HG02973 (cell line): Measurements from ENCODE around the gene ALDOC.

ENCODE experiments used
- ATAC-seq: cut with Tn5 transposase; IDR thresholded peaks from one replicate; pipeline ENCODE4 v1.9.1; 2021; ENCODE audit warnings: moderate library complexity; ENCODE audit not compliant: unreplicated experiment

The ALDOC gene

DNA sequence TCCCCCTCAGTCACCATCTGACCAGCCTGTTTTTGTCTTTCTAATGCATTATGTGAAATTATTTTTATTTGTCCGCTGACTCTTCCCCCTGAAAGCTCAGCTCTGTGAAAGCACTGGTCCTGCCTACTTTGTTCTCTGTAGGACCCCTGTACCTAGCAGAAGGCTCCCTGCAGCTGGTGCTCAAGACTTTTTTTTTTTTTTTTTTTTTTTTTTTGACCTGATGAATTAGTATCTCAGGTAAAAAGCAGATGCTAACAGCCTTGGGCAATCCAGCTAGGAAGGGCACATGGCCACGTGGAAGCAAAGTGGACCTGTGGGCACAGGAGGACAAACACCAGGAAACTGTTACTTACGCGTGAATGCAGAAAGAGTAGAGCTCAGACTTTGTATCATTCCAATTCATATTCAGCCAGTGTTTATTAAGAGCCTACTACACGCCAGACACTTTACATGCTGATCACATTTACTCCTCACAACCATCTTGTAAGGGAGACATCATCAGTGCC lies 23.6 kb downstream of the ALDOC start:
- no peak for ATAC-seq

DNA sequence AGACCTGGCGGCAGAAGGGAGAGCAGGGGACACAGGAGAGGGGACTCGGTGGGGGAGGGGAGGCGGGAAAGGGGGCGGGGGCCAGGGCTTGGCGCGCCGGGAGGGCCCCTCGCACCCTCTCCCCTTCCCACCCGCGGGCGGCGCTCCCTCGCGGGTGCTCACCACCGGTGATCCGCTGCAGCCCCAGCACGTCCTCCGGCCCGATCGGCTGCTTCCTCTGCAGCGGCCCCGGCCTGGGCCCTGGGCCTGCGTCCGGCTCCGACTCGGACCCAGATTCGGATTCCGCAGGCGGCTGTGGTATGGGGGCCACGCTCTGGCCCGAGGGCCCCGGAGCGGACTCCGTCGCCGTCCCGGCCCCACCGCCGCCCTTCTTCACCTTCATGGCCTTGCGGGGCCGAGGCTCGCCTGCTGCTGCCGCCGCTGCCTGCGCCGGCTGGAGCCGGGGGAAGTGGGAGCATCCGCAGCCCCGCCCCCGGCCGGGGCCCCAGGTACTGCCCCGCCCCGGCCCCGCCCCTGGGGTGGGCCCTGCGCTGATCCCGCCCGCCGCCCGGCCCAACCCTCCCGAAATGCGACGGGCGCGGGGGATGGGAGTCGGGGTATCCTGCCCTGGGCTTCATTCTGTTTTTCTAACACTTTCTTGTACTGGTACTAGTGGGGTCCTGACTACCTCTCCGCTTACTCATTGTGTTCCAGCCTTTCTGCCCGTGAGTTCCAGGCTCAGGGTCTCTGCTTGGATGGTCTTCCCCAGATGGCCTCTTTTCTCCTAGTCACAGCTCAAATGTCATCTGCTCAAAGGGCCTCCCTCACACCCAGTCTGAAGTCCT lies 24.3 kb downstream of the ALDOC start, which contains the start of gene UNC119:
TSS of gene UNC119 (minus strand) at position 449 of the 824 bp plus-strand sequence. CDS start at position 382, 67 bp downstream.
- peak; percentile 44 for ATAC-seq

DNA sequence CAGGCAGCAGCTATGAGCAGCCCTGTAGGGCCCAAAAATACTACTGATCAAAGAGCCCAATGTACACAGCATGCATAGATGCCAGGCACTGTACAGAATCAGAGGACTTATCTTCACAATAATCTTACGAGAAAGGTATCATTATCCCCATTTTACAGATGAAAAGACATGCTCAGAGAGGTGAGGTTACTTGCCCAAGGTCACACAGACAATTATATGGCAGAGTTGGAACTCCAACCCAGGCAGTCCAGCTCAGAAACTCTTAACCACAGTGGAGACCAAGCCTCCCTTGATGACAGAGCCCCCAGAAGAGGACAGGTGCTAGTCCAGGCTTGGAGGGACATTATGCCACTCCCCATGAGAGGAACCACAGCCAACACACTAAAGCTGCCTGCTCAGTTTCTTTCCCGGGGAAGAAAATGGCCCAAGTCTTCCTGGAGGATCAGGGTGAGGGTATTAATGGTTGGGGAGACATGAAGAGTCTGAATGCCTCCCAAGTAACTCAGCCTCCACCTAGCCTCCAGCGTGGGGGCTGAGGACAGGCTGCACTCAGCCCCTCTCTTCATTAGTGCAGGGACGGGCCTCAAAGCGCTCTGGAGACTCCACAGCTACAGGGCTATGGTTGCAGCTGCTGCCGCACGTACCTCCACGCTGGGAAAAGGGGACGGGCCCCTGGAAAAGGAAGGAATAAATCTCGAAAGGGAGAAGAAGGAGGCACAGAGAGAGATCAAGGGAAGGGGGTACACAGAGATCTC lies 25.1 kb downstream of the ALDOC start:
- no peak for ATAC-seq

DNA sequence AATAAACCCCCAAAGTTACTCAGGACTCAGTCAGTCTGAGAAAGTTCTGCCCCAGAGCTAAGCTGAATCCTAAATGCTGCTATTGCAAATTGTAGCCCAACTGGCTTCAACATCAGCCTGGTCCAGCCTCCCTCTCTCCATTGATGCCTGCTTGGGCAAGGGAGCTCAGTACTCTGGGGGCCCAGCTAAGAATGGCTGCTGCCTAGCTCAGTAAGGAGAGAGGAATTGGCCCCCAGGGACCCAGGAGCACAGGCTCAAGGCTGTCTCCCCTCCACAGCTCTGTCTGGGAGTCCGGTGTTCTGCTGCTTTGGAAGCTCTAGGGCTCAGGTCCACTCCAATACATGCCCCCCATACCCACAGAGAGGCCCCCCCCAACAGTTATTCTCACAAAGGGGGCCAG lies 25.8 kb downstream of the ALDOC start:
- no peak for ATAC-seq

DNA sequence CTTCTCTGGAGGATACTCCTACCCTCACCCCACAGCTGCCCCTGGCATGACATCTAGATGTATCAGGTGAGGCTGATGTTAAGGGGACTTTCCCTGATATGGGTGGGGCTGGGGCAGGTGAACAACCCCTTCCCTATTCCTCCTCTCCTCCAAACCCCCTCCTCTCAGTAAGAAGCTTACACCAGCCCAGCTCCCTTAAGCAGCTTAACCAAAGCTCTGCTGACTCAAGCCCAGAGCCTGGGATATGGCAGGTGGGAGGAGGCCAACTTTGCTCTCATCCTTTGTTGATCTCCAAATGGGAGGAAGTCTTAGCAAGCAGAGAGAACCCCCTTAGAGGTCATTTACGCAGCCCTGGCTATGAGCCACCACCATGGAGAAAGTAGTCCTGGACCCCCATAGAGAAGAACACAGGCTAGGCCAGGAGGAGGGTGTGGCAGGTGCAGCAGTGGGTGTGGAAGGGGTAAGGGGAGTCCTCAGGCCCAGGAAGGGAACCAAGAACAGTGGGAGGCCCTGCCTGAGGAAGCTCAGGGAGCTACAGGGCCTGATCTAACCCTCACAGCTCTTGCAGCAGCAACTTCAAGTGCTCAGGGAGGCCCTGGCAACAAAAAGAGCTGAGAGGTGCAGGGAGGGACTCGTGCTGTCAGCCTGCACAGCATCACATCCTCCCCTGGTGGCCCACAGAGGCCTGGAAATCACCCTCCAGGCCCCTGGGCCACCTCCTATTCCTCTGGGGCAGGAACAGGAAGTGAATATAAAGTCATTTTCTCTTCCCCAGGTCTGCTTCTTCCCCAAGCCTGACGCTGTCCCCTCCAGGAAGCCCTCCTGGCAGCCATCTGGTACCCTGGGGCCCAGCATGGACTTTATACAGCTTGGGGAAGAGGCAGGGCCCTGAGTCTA lies 27.2 kb downstream of the ALDOC start:
- no peak for ATAC-seq

DNA sequence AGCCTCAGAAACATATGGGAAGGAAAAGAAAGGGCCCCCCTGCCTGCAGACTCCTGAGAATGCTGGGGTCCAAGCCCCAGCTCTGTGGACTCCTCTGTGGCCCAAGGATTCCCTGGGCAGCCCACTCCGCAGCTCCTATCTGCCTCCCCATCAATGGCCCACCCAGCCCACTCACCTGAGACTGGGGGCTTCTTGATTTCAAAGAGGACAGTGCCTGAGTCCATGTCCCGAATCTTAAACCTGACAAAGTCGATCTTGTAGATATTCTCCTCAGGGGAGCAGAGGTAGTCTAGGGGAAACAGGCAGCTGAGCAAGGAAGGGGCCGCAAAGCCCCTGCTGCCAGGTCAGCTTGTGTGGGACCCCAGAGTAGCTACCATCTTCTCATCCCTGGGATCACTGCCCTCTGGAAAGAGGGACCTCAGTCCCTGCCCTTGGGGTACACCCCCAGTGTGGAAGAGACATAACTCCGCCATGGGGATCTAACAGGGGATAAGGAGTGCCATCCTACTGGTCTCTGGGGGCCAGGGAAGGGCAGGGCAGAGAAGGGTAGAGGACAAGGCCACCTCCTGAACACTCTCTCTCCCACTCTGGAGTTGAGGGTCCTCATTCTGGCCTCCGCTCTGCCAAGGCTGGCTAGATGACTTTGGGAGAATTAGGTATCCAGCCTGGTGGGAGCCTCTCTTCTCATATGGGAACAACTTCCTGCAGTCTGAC lies 28.1 kb downstream of the ALDOC start:
- ATAC-seq, result no peak

DNA sequence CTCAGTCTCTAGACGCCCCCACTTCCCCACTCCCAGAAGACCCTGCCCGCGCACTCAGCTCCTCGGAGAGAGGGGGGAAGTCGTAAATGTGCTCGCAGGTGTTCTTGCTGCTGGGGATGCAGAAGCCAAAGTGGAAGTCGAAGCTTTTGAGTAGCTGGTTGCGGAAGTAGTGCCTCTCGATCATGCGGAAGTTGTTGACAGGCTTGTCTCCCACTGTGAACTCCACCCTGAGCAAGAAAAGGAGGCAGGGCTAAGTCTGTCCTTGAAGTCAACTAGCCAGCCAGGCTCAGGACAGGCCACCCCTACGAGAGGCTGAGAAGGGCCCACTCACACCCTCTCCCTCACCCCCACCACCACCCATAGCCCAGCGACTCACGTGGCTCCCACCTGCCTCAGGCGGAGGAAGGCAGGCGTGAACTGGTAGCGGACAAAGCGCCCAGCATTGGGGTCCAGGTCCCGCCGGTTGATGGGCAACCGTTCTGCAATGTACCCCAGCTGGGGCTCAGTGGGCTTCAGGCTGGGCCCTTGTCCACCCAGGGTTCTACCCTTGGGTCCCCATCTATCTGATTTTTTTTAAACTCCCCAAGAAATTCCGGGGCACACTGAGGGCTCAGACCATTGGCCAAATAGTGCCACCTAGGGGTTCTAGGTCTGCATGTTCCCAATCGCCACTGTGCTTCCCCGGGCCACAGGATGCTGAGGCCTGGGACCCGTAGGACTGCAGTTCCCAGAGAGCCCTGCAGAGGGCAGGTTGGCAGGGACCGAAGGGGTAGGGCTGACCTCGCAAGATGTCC lies 28.9 kb downstream of the ALDOC start:
- no peak for ATAC-seq

DNA sequence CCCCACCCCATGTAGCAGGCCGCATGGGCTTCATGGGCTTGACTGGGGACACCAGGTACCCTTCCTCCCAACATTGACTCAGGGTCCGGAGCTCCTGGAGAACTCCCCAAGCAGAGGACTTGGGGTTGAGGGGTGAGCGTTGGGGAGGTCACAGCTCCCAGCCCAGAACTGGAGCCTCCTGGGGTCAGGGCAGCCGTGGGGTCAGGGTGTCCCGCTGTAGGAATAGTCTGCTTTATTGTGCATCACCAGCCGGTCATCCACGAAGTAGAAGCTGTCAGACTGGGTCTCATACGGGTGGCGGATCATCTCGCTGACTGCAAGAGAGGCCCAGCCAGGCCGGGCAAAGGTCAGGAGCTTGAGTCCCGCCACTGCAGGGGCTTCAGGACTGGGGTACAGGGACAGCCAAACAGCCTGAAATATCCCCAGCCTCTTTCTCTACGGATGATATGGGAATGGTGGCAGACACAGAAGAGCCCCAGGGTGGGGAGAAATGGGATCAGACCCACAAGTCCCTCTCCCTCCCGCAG lies 29.5 kb downstream of the ALDOC start:
- no peak for ATAC-seq

DNA sequence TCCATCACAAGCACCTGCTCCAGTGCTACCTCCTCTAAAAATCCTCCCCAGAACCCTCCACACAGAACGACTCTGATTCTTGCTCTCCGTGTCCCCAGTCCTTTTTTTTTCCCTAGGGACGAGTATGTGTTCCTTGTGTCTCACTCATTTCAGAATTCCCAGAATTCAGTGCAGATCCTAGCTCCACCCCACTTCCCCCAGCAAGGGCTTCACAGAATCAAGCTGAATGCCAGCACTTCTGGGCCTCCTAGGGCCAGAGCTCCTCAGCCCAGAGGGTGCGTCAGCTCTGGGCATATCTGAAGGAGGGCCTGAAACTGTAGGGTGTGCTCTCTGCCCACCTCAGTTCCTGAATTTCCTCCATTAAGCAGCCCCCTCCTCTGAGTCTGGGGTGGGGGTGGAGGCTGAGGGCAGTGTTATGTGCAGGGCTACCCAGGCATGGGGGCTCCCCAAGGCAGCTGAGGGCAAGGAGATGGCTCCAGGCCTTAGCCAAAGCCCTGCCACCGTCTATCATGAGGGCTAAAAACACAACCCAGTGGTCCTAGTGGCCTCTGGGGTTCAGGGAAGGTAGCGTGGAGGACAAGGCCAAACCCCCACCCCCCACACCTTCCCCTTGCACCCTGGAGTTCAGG lies 30.8 kb downstream of the ALDOC start:
- ATAC-seq, result no peak

DNA sequence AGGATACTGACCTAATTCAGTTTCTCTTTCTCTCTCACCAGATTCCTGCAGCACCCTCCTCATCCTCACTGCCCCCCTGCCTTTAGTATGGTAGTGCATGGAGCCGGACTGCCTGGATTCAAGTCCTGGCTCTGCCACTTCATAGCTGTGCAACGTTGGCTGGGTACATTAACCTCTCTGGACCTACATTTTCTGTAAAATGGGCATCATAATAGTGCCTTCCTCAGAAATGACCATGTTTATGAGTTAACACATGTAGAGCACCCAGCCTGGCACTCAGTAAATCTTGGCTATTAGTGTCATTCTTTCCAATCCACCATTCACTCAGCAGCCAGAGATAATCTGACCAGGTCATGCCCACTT lies 31.6 kb downstream of the ALDOC start:
- ATAC-seq, result no peak

DNA sequence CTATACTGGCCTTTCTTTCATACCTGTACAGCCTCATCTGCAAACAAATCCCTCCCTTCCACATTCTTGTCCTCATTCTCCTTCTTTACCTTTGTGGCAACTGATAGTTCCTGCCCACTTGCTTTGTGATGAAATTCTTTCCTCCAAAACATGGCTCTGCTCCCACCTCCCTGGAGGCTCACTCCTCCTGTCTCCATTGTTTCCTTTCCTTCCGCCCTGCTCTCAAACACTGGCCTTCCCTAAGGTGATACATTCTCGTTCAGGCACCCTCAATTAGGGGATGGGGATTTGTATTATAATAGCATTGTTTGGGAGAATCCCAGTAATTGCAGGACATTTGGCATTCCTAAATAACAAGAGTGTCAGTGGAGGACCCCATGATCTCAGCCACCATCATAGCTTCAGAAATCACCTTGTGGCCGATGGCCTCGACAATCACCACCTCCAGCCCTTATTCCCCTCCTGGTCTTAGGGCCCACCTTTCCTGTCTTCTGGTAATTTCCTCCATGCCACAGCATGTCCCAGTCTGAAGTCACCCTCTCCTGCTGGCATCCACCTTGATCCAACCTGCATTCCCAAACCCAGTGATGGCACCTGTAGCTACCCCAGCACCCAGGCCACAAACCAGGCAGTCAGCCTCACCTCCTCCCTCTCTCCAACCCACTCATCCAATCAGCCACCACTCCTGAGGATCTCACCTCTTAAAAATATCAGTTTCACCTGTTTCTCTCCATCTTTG lies 32.1 kb downstream of the ALDOC start:
- ATAC-seq, result no peak

DNA sequence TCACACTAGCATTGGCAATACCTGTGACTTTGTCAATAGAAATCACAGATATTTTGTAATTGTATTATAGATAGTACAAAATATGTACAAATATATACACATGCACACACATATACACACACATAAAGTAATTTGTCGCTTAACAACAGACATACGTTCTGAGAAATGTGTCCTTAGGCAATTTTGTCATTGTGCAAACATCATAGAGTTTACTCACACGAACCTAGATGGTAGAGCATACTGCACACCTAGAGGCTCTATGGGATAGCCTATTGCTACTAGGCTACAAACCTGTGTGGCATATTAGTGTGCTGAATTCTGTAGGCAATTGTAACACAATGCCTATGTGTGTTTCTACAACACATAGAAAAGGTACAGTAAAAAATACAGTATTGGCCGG lies 35.3 kb downstream of the ALDOC start:
- ATAC-seq, result no peak

DNA sequence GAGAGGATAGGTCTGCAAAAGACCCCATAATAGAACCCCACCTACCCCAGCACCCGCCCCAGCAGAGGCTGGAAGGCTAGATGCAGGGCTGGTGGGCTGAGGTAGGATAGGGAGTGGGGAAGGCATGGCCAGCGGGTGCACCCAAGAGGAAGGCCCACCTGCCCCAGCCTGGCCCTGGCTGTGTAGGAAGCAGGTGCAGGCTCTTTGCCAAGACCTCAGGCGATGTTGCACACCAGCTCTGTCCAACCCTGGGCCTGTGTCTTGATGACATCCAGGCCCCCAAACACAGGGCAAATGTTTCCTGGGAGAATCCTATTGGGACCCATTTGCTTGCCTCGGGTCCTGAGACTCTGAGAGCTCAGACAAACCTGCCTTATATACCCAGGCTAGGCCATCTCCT lies 36.5 kb downstream of the ALDOC start:
- ATAC-seq, result no peak

DNA sequence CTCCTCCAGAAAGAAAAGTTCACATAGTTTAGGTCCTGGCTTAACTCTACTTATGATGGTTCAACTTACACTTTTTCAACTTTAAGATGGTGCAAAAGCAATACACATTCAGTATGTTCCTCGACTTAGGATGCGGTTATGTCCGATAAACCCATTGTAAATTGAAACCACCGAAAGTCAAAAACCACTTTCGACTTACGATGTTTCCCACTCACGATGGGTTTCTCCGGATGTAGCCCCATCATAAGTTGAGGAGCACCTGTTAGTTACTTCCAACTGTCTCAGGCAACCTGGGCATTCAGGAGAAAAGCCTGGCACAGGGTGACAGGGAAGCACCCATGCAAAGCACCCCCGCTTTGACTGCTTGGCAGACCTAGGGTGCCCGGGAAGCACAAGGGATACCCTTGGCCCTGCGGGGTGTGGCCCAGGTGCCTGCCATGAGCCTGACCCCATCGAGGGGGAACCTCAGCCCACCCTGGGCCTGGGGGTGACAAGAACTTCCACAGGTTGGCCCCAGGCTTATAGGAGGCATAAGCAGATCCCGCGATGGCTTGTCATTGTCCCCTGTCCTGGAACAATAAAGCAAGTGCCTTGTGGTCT lies 38.3 kb downstream of the ALDOC start:
- no peak for ATAC-seq

DNA sequence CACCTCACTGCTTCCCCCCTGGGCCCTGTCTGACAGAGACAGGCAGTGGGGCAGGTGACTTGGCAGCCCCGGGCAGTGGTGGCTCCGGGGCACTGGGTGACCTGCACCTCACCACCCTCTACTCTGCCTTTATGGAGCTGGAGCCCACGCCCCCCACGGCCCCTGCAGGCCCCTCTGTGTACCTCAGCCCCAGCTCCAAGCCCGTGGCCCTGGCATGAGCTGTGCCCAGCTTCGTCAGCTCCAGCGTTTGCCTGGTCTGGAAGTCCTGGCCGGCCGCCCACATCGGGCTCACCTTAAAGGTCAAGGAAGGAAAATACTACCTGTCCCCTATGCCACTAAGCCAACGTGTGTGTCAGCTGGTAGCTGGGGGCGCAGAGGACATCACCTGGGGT lies 39.5 kb downstream of the ALDOC start:
- ATAC-seq, result no peak

DNA sequence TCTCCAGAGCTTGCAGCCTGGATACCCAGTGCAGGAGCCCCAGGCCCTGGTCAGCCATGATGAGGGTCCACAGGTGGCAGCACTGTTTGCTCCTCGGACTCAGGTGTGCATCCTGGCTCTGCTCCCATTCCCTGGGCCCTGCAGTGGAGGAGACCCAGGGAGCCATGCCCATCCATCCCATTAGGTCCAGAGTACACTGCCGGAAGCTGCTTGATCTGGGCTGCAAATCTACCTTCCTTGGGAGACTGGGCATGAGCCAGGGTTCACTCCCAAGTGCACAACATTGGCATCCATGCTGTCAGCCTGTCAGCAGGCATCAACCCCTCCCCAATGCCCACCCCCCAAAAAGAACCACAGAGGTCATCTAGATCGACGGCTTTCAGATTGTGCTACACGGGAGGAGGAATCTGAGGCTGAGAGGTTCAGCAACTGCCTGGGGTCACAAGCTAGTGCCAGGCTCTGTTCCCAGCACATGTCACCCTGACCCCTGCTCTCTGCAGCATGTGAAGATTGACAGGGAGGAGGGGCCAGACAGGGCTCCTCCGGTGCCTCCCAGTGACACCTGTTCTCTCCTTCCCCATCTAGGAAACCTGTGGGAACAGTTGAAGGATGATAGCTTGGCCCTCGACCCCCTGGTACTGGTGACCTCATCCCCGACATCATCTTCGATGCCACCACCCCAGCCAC lies 40.0 kb downstream of the ALDOC start:
- ATAC-seq, result no peak

DNA sequence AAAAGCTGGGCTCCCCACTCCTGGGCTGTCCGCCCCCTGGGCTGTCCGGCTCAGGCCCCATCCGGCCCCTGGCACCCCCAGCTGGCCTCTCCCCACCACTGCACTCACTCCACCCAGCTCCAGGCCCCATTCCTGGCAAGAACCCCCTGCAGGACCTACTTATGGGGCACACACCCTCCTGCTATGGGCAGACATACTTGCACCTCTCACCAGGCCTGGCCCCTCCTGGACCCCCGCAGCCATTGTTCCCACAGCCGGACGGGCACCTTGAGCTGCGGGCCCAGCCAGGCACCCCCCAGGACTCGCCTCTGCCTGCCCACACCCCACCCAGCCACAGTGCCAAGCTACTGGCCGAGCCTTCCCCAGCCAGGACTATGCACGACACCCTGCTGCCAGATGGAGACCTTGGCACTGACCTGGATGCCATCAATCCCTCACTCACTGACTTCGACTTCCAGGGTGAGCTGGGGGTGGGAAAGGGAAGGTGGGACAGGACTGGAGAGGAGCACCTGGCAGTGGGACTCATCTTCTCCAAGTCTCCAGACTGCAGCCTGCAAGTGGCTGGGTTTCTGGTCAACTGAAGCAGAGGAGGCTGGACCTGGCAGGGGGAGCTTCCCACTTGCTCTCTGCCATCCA lies 41.8 kb downstream of the ALDOC start:
- no peak for ATAC-seq
